NCI-H187 treated with DMSO at 0.1 percent for 48 hours (cell line): ENCODE measurements around the gene VMAC.

Source experiments
- DNase-seq: peaks from one replicate; lab custom pipeline; 2025; lab: John Stamatoyannopoulos, UW

The VMAC gene

DNA sequence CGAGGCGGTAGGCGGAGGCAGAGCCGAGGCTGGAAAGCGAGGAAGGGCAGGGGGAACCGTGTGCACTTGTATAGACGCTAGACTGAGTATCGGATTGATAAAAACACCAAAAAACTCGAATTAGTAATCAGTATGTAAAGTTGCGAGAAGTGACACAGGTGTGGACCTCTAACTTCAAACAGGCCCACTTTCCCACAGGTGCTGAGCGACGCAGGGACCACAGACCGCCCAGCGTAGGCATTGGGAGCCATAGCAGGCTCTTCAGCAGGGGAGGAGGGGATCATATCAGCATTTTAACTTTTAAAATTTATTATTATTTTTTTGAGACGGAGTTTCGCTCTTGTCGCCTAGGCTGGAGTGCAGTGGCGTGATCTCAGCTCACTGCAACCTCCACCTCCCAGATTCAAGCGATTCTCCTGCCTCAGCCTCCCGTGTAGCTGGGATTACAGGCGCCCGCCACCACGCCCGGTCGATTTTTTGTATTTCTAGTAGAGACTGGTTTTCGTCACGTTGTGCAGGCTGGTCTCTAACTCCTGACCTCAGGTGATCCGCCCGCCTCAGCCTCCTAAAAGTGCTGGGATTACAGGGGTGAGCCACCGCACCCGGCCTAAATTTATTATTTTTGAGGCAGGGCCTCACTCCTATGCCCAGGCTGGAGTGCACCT lies 574 bp downstream of the VMAC start:
- DNase-seq: no peak

DNA sequence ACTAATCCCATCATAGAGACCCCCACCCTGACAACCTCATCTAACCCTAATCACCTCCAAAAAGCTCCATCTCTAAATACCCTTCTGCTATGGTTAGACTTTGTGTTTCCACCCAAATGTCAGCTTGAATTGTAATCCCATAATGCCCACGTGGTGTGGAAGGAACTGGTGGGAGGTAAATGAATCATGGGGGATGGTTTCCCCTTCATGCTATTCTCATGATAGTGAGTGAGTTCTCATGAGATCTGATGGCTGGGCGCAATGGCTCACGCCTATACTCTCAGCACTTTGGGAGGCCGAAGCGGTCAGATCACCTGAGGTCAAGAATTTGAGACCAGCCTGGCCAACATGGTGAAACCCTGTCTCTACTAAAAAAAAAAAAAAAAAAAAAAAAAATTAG lies 2.6 kb downstream of the VMAC start:
- DNase-seq: no peak

DNA sequence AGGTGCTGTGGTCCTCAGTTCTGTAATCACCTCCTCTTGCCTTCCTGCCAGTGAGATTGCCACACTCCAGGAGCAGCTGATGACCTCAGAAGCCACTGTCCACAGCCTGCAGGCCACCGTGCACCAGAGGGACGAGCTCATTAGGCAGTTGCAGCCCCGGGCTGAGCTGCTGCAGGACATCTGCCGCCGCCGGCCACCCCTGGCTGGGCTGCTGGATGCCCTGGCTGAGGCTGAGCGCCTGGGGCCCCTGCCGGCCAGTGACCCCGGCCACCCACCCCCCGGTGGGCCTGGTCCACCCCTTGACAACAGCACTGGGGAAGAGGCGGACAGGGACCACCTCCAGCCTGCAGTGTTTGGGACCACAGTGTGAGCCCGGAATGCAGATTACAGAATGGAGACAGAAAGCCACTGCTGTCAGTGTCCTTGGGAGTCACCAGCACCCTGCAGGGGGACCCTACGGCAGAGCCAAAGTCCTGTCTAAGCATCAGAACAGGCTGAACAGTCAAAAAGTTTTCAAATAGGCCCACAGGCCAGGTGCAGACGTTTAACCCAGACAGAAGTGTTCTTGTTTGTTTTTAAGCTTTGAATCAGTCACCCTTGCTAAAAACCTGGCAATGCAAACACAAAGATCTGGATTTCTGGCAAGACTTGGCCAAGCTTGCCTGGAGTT lies 4.2 kb downstream of the VMAC start:
- no peak for DNase-seq

DNA sequence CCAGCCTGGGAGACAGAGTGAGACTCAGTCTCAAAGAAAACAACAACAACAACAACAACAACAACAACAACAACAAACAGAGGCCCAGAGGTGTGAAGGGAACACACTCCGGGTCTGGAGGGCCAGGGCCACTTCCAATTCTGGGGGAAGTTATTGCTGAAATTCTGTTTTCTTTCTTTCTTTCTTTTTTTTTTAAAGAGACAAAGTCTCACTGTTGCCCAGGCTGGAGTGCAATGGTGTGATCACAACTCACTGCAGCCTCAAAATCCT lies 5.9 kb downstream of the VMAC start:
- DNase-seq: no peak

DNA sequence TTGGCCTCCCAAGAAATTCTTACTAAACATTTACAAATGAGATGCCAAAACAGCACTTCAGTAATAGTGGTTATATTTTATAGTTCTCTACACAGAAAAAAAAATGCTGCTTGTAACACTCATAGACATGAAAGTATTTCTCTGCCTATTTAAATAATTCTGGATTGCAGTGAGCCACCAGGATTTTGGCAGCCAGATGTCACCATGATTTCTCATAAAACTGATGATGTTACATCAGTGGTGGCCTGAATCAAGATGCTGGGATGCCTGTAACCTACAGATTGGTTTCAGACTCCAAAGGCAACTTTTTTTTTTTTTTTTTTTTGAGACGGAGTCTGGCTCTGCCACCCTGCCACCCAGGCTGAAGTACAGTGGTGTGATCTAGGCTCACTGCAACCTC lies 6.7 kb downstream of the VMAC start:
- no peak for DNase-seq

DNA sequence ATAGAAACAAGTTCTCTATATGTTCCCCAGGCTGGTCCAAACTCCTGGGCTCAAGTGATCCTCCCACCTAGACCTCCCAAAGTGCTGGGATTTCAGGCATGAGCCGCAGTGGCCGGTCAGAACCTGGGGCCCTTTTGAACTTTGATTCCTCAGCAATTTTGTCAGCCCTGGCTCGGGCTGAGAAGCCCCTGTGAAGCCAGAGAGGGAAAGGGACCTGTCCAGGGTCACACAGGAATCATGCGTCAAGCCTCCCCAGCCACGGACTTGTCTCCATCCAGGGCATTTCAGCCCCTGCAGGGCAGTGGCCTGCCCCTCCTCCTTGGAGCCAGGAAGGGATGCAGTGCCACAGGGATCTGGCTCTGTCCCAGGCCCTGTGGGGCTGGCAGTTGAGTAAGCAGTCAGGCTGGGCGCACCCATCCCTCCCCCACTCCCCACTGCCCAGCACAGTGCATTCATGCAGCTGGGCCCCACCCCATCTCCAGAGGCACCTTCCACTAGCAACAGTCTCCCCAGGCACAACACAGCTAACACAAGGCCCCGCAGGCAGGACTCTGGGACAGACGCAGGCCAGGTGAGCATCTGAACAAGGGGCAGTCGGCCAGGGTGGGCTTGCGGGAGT lies 9.2 kb downstream of the VMAC start, which contains the start of gene CAPS:
Gene CAPS (plus strand): TSS at position 516 of the 619 bp plus-strand sequence. CDS start 153 bp downstream, outside the sequence.
- DNase-seq: no peak

DNA sequence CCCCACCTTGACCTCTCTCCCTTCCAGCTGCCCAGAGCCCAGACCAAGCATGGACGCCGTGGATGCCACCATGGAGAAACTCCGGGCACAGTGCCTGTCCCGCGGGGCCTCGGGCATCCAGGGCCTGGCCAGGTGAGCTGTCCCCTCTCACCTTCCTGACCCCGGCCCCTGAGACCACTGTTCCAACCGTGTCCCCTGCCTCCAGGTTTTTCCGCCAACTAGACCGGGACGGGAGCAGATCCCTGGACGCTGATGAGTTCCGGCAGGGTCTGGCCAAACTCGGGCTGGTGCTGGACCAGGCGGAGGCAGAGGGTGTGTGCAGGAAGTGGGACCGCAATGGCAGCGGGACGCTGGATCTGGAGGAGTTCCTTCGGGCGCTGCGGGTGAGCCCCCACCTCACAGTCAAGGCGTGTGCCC lies 9.7 kb downstream of the VMAC start:
- DNase-seq: no peak

DNA sequence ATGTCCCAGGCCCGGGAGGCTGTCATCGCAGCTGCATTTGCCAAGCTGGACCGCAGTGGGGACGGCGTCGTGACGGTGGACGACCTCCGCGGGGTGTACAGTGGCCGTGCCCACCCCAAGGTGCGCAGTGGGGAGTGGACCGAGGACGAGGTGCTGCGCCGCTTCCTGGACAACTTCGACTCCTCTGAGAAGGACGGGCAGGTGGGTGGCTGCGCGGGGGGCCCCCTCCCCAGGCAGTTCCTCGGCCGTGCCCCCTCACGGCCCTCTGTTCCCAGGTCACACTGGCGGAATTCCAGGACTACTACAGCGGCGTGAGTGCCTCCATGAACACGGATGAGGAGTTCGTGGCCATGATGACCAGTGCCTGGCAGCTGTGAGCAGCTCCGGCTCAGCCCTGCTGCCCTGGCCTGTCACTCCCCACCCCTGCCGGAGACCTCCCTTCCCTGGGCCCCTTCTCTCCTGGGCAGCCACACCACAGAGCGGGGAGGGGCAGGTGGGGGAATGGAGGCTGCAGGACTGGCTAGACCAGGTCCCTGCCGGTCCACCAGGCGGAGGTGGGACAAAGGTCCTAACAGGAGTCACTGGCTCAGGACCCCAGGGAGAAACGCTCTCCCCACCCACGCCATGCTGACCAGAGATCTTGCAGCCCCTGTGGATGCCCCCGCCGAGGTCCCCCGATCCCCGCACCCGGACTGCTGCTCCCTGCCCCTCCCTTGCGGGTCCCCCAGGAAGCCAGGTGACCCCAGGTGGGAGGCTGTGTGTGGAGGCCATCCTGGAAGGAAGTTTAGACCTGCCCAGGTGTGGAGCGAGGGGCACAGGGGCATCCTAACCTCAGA lies 10.5 kb downstream of the VMAC start:
- no peak for DNase-seq

DNA sequence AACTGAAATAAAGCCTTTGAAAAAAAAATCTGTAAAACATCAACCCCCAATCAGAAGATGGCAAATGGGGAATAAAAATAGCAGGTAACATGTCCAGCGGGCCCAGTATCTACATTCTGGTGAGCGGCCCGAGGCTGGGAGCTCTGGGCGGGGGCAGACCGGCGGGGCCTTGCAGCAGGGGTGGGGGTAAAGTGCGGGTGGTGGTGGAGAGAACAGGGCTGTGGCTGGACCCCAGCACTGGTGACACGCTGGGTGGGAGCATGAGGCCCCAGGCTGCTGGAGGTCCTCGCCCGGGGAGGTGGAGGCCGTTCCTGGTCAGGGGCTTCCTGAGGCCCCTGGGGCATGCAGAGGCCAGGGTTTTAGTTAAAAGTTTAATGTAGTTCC lies 11.1 kb downstream of the VMAC start:
- DNase-seq: no peak

DNA sequence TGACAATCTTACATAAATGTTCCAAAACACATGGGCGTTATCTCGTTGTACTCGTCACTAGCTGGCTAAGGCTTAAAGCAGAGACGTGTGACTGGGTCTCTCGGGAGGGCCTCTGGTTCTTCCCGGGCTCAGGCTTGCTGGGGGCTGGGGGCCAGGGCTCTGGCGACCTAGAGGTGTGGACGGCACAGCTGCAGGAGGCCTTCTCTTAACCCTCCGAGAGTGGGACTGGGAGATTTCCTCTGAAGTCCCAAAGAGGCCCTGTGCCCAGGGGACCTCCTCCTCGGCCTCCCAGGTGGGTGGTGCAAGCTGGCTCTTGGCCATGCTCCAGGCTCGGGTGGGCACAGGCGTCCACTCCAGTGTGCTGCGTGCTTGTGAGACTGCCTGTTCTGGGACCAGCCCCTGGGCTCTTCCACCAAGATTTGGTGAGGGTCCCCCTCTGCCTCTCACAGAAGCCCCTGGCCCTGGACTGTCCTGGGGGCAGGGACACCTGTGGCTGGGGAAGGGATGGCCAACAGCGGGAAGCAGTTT lies 11.6 kb downstream of the VMAC start:
- no peak for DNase-seq

DNA sequence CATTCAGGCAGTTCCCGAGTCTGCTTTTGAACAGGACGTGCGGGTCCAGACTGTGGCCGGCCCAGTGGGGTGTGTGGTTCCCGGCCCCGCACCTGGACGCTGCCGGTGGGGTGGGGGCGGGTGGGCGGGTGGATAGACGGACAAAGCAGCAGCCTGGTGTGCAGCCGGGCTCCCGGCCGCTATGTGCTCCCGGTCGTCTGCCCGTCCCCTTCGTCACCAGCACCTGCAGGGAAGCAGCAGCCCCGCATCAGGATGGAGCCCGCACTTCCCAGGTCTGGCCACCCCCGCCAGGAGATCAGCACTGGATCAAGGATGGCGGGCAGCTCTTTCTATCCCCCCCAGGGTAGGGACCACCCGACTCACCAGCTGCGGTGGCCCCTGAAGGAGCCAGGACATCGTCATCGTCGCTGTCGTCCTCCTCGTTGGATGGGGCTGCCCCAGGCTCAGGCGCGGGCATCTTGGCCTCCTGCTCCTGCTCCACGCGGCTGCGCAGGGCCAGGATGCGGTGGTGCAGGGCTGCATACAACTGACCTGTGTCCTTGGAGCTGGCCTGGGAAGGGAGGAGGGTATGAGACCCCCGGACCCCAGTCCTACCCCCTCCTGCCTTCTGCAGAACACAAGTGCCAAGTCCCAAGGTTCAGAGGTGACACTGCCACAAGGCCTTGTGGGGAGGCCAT lies 12.9 kb downstream of the VMAC start:
- DNase-seq: no peak

DNA sequence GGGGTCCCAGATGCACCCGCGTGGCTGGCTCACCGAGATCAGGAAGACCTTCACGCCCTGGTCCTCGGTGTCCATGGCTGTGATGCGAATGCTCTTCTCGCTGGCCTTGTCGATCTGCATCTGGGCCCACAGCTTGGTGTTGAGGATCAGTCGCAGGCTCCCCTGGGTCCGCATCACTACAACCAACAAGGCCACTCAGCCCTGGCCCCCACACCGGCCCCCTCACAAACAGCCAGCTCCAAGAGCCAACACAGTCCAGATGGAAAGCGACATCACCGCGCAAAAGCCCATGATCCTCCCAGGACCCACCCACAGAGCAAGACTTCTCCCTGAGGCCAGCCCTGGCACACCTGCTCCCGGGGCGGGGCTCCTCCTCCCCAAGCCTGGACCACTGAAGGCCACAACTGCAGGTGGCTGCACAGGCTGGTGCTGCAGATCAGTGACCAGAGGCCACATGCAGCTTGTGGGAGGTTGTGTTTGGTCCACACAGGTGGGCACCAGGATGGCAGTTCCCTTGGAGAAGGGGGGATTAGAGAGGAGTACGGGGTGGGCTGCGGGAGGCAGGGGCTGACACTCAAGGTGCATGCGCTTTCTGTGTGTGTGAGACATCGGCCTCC lies 13.9 kb downstream of the VMAC start:
- DNase-seq: no peak

DNA sequence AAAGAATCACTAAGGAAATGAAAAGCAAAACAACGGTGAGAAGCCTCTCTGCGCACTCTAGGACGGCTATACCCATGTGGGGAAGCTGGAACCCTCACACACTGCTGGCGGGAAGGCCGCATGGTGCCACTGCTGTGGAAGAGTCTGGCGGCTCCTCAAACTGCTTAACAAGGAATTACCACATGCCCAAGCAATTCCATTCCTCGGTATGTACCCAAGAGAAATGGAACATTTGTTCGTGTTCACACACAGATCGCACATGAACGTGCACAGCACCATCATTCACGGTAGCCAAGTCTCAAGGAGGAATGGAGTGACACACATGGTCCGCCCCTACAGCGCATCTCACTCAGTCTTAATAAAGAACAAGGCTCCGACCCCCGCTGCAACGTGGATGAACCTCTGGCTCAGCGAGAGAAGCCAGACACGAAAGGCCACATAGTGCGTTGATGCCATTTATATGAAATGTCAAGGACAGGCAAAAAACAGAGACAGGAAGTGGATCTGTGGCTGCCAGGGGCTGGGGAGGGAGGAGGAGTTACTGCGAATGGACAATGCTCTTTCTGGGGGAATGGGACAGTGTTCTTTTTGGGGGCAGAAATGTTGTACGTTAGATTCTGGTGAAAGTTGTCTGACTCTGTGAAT lies 17.0 kb downstream of the VMAC start:
- no peak for DNase-seq

DNA sequence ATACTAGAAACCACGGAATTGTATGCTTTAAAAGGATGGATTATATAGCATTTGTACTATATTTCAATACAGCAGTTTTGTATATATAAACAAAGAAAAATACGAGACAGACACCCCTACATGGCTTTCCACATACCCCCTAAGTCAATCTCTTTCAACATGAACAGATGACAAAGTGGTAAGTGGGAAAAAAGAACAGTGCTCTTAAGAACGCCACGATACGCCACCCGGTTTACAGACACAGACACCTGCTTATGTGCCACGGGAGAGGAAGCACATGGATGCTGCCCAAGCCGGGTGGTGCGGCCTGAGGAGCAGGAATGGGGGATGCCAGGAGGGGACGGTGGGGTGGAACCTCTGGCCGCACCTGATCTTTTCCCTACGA lies 17.5 kb downstream of the VMAC start:
- DNase-seq: no peak

DNA sequence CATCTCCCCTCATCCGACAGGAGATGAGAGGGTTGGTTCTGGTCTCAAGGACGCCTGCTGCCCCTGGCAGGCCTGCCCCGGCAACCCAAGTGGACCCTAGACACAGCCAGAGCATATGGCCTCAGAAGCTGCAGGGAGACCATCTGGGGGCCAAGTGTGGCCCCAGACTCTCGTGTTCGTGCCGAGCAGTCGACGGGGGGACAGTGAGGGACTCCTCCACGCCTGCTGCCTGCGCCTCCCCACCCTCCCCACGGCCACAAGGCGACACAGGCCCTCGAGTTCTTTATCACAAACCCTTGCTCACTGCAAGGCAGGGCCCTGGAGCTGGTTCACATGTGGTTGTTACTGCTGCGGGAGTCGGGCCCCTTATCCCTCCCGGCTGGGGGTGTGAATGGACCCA lies 18.7 kb downstream of the VMAC start:
- DNase-seq: no peak

DNA sequence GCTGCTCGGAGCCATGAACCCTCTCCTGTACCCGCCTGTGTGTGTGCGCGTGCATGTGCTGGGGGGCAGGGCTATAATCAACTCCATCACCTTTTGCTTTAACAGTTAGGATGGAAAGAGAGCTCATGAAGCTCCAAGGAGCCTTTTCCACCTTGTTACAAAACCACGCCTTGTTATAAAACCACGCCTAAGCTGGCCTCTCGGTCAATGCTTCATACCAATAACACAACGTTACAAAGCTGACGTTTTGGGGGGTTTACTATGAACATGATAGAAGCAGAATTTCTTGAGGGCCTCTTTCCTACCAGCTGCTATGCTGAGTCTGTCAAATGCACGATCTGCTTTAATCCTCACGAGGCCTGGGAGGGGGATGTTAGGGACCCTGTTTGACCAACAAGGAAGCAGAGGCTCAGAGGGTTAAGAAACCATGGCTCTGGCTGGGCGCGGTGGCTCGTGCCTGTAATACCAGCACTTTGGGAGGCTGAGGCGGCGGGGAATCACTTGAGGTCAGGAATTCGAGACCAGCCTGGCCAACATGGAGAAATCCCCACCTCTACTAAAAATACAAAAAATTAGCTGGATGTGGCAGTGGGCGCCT lies 21.3 kb downstream of the VMAC start:
- DNase-seq: no peak

DNA sequence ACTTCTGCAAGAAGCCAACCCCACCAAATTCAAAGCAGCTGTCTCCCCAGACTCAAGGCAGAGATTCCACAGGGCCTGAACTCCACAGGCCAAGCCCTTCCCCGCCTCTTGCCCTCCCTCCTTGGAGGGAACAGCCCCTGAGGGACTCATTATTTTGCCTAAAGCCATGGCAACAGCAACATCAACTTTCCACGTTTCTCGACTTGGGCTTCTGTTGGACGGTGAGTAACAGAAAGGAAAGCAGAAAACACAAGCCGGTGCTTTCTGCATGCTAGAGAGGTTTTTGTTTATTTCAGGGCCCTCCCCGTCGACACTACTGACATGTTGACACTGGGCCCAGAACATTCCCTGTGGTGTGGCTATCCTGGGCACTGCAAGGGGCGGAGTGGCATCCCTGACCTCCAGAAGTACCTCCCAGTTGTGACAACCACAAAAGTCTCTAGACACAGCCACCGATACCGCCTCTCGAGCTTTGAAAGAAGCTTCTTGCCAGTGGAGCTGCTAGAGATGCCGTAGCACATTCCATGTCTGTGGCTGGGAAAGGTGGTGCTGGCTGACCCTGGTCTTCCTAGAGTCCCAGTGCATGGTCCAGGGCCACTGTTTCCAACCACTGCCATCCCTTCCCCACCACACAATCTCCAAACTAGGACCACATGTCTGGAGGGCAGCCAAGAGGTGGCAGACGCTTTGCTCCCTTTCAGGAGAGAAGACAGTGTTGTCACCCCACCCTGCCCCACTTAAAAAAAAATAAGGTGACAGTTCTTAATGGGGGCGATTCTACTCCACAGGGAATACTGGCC lies 22.2 kb downstream of the VMAC start:
- no peak for DNase-seq

DNA sequence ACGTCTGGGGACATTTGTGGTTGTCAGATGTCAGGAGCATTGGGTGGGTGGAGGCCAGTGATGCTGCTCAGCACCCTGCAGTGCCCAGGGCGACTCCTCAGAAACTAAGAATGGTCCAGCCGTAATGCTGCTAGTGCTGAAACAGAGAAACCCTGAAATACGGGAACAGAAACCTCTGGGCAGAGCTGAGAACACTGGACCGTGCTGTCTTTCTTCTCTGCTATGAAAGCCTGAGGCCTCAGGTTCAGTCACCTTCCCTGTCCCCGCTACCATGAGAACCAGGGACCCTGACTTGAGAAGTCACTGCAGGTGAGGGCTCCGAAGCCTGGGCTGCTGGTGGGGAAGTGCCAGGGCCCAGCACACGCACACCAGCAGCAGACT lies 22.8 kb downstream of the VMAC start:
- no peak for DNase-seq

DNA sequence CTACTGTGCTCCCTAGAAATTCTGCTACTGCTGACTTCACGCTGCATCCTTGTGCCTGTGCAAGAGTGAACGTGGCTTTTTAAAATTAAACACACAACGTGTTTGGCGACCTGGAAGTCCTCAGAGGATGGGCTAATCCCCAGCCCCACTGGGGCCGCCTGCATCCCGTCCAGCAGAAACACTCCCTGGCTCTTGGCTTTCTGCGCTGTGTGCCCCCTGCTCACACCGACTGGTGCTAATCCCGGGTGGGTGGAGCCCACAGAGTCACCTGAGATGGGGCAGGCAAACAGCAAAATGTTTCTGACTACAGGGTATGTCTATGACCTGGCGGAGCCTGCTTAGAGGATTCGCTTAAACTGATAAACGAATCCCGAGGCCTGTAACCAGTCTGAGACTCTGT lies 24.5 kb downstream of the VMAC start:
- no peak for DNase-seq

DNA sequence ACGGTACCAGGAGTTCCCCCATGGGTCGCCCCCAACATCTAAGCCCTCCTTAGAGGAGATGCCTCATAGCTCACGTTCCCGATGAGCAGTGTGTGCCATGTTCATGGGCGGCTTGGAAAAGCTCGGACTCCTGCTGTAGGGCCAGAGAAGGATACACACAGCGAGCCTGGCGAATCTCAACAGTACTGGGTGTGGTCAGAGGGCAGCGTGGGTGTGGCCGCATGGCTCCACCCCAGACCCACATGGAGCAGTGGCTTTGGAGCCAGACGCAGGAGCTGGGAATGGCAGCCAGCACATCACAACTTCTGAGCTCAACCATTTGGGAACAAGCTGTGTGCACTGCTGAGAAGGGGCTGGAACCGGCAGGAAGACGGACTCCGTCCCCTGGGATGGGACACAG lies 25.0 kb downstream of the VMAC start:
- DNase-seq: no peak
